ENCODE measurements around the gene SLC26A4.

DNA sequence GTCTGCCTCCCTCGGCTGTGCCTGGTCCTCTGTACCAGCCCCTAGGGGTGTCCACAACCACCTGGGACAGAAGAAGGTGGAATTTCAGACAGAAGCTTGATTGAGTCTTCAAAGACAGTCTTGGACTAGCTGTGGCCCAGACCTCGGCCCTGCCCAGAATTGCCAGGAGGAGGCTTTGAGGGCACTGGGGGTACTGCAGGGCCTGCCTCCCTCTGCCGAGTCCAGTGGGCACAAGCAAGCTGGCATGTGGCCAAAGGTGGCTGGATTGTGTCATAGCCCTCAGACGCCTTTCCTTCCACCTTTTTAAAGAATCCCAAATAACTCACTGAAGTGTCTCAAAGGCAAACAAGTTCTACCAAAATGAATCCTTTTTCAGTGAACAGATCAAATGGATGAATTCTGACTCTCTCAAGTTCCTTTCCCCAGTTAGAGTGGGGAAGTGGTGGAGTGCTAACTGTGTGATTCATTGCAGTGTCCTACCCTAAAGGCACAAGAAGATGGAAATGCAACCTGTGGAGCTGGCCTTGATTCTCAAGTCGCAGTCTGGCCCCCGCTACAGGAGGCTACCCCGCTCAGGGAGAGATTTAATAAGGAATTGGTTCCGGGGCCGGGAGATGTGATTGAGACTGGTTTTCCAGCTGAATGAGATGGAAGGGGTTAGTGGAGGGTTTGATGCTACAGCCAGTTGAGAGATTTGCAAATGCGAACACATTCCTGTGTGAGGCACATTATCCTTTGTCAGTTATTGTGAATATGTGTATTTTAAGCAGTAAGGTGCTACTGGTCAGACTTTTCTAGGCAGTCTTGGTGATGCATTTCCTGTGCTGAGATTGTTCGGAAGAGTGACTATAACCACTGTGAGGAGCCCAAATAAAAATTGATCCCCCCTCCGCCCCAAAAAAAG lies 28.8 kb upstream of the SLC26A4 start:
- TF ChIP-seq EZH2phosphoT487 (conservative IDR thresholded peaks at IDR 0.05; ENCODE audit: low read length): no peak
- TF ChIP-seq, protein P1, sequence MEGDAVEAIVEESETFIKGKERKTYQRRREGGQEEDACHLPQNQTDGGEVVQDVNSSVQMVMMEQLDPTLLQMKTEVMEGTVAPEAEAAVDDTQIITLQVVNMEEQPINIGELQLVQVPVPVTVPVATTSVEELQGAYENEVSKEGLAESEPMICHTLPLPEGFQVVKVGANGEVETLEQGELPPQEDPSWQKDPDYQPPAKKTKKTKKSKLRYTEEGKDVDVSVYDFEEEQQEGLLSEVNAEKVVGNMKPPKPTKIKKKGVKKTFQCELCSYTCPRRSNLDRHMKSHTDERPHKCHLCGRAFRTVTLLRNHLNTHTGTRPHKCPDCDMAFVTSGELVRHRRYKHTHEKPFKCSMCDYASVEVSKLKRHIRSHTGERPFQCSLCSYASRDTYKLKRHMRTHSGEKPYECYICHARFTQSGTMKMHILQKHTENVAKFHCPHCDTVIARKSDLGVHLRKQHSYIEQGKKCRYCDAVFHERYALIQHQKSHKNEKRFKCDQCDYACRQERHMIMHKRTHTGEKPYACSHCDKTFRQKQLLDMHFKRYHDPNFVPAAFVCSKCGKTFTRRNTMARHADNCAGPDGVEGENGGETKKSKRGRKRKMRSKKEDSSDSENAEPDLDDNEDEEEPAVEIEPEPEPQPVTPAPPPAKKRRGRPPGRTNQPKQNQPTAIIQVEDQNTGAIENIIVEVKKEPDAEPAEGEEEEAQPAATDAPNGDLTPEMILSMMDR (IDR thresholded peaks at IDR 0.05; ENCODE audit: insufficient read depth, low read length, poor library complexity, severe bottlenecking): no peak

All from SU-DHL-6 (cell line).